Natural killer cell (primary cell): ENCODE measurements around the gene FAAP24. TPM values are rescaled to one million over a fixed set of nuclear protein-coding genes. Genes with fewer than 3 reads are reported as not detected.
"Not testable (repeated sequence)": the region's sequence is repeated elsewhere in the genome, so short reads cannot be mapped to it uniquely, and the experiment has no call there.

Experiments used
- ATAC-seq, 3 donors: fragments of 150-1000 bp in 2 of 3; fragments of 200-7000 bp in 1 of 3; cut with Tn5 transposase; 1 replicate in 1 of 3; 2 replicates in 2 of 3; pipeline ENCODE4 v1.10.0; 2021; ENCODE audit warnings: mild to moderate bottlenecking in 2 of 3, moderate library complexity in 2 of 3
- DNase-seq, 2 donors: peaks; one replicate each; pipeline versions ENCODE4 v3.0.0 to v3.0.0-alpha.2; 2013 to 2021; ENCODE audit warnings: mixed read lengths in 1 of 2
- H3K27ac ChIP-seq: one replicate; pipeline ENCODE4 v1.5.1; 2013; ENCODE audit warnings: mild to moderate bottlenecking, low read length
- H3K27me3 ChIP-seq: one replicate; pipeline ENCODE4 v1.6.1; 2013; ENCODE audit warnings: low read length; ENCODE audit not compliant: control insufficient read depth, insufficient read depth
- H3K36me3 ChIP-seq: one replicate; pipeline ENCODE4 v1.6.1; 2013; ENCODE audit warnings: low read length; ENCODE audit not compliant: control insufficient read depth, insufficient read depth
- H3K4me1 ChIP-seq: one replicate; pipeline ENCODE4 v1.6.1; 2013; ENCODE audit warnings: low read length; ENCODE audit not compliant: control insufficient read depth, insufficient read depth
- H3K4me3 ChIP-seq: one replicate; pipeline ENCODE4 v1.5.1; 2013; ENCODE audit warnings: low read length
- H3K9me3 ChIP-seq: one replicate; pipeline ENCODE4 v1.6.1; 2013; ENCODE audit warnings: low read length; ENCODE audit not compliant: control insufficient read depth, insufficient read depth
- H3K27ac Mint-ChIP-seq, 2 donors: one replicate each; pipeline ENCODE4 v1.8.0; 2022; ENCODE audit warnings: mild to moderate bottlenecking in 2 of 2, mixed read lengths in 2 of 2, moderate library complexity in 1 of 2
- H3K27me3 Mint-ChIP-seq, 2 donors: one replicate each; pipeline ENCODE4 v1.8.0; 2022; ENCODE audit warnings: low read depth in 2 of 2, mixed read lengths in 2 of 2
- H3K36me3 Mint-ChIP-seq: one replicate; pipeline ENCODE4 v1.8.0; 2022; ENCODE audit warnings: mixed read lengths
- H3K4me1 Mint-ChIP-seq, 2 donors: one replicate each; pipeline ENCODE4 v1.8.0; 2022; ENCODE audit warnings: mixed read lengths in 2 of 2
- H3K4me3 Mint-ChIP-seq: one replicate; pipeline ENCODE4 v1.8.0; 2022; ENCODE audit warnings: mild to moderate bottlenecking, moderate library complexity, mixed read lengths
- H3K9me3 Mint-ChIP-seq, 2 donors: one replicate each; pipeline ENCODE4 v1.8.0; 2022; ENCODE audit warnings: mixed read lengths in 2 of 2
- WGBS: methylation state at CpG from one replicate; pipeline ENCODE4 v1.1.7; 2013; ENCODE audit warnings: missing lambda C conversion rate; ENCODE audit not compliant: insufficient coverage; 5-methylcytosine and 5-hydroxymethylcytosine counted together
- intact Hi-C: fragments of 100-400 bp; cut with micrococcal nuclease; formaldehyde crosslinking; loops from one replicate; pipeline ENCODE4 v1.14.2; 2022
- total RNA-seq, 4 donors: library from RNA; stranded (reverse); fragments of 120-200 nt in 1 of 4; gene quantifications; one replicate each; pipeline versions ENCODE4 v1.2.3 to v1.2.4, GENCODE V29; 2013 to 2022
- TF ChIP-seq, protein P1 (sequence below): fragments of 200-600 bp; IDR thresholded peaks from one replicate; pipeline ENCODE4 v1.8.0; 2022; ENCODE audit warnings: antibody characterized with exemption

FAAP24 gene
- total RNA-seq, 3 donors from 2014 or later (not counting 1 experiment from before 2014, with no cell fraction given) = 1.8 to 4.1 (median 2.3) TPM

DNA sequence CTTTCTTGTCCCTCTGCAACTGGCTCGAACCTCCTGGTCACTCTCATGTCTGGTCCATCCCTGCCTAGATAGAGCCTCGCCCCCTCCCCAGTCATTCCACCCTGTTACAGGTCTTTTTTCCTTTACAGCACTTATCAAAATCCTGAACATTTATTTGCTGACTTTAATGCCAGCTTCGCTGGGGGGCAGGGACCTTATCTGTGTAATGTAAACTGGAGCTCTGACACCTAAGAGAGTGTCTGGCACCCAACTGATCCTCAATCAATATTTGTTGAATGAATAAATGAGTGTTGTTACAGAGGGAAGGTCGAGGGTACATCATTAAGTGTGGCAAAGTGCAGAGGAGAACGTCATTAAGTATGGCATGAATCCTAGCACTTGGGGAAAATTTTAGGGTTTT, 16.7 kb downstream of the FAAP24 start:
- Mint-ChIP-seq H3K27ac (no peak overlapping the region), H3K27me3 (no peaks in the 10 kb centered on the region), H3K9me3 (no peaks in the 10 kb centered on the region), H3K4me3 (no peak overlapping the region), H3K4me1 (no peaks in the 10 kb centered on the region), H3K36me3 (no peaks in the 10 kb centered on the region)
- Histone ChIP-seq H3K27me3 (no peaks in the 10 kb centered on the region), H3K4me3 (no peak overlapping the region), H3K27ac (no peak overlapping the region), H3K36me3 (no peaks in the 10 kb centered on the region), H3K4me1 (no peaks in the 10 kb centered on the region), H3K9me3 (no peaks in the 10 kb centered on the region)
- TF ChIP-seq, protein P1, sequence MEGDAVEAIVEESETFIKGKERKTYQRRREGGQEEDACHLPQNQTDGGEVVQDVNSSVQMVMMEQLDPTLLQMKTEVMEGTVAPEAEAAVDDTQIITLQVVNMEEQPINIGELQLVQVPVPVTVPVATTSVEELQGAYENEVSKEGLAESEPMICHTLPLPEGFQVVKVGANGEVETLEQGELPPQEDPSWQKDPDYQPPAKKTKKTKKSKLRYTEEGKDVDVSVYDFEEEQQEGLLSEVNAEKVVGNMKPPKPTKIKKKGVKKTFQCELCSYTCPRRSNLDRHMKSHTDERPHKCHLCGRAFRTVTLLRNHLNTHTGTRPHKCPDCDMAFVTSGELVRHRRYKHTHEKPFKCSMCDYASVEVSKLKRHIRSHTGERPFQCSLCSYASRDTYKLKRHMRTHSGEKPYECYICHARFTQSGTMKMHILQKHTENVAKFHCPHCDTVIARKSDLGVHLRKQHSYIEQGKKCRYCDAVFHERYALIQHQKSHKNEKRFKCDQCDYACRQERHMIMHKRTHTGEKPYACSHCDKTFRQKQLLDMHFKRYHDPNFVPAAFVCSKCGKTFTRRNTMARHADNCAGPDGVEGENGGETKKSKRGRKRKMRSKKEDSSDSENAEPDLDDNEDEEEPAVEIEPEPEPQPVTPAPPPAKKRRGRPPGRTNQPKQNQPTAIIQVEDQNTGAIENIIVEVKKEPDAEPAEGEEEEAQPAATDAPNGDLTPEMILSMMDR = no peak
- 79% methylated on average over 5 of the region's 5 CpGs for WGBS
- intact Hi-C loops = no loop called here
- DNase-seq = no peak
- no peak for ATAC-seq

GRCh38 chr19:32995966-32996365, 23.9 kb downstream of the FAAP24 start:
- peaks cover 9 to 17% of the 10 kb centered on the region in 2 donors for H3K27me3 Mint-ChIP-seq
- WGBS = 91% methylated on average over 17 of the region's 17 CpGs

GRCh38 chr19:32997061-32997464, 25.0 kb downstream of the FAAP24 start:
- H3K4me3 Mint-ChIP-seq, H3K4me3 ChIP-seq, ATAC-seq, intact Hi-C loops, H3K27ac ChIP-seq, H3K4me1 Mint-ChIP-seq, H3K27me3 ChIP-seq, H3K36me3 Mint-ChIP-seq, H3K36me3 ChIP-seq, H3K27ac Mint-ChIP-seq, H3K9me3 ChIP-seq, H3K4me1 ChIP-seq, DNase-seq, H3K9me3 Mint-ChIP-seq: not testable (repeated sequence)
- peaks cover 9 to 17% of the 10 kb centered on the region in 2 donors for H3K27me3 Mint-ChIP-seq
- 89% methylated on average over 6 of the region's 7 CpGs for WGBS

More at GRCh38 chr19:32995966-32996365, 23.9 kb downstream of the FAAP24 start:
- DNase-seq, H3K4me3 Mint-ChIP-seq, H3K27me3 ChIP-seq, H3K27ac Mint-ChIP-seq, H3K4me3 ChIP-seq, H3K36me3 ChIP-seq, ATAC-seq, H3K4me1 ChIP-seq, H3K9me3 ChIP-seq, H3K36me3 Mint-ChIP-seq, H3K9me3 Mint-ChIP-seq, H3K4me1 Mint-ChIP-seq, intact Hi-C loops, H3K27ac ChIP-seq: not testable (repeated sequence)

DNA sequence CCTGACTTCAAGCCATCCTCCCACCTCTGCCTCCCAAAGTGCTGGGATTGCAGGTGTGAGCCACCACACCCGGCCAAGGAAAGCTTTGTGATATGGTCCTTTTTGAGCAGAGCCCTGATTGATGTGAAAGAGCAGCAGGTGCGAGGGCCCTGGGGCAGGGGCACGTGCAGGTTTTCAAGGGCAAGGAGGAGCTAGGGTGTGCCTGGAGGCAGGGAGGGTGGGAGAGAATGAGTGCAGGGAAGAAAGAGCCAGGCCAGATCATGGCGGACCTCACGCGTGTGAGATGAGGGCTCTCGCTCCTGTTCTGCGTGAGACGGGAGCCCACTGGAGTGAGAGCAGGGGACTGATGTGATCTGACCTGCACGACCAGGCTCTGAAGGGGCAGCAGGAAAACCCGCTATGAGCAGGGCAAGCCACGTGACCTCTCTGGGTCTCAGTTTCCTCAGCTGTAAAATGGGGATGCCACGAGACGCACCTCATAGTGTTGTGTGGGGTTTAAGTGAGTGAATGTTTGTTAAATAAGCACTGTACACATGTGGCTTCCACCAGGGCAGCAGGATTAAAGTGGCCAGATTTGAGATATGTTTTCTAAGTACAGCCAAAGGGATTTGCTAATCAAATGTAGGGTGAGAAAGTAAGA, 25.8 kb downstream of the FAAP24 start:
- Histone ChIP-seq H3K27ac (no peak overlapping the region), H3K27me3 (no peaks in the 10 kb centered on the region), H3K9me3 (no peaks in the 10 kb centered on the region), H3K4me3 (no peak overlapping the region), H3K4me1 (no peaks in the 10 kb centered on the region), H3K36me3 (no peaks in the 10 kb centered on the region)
- DNase-seq (no peak), ATAC-seq (no peak)
- no peaks in the 10 kb centered on the region for H3K36me3 Mint-ChIP-seq
- intact Hi-C loops = no loop called here
- H3K27ac Mint-ChIP-seq = no peak overlapping the region
- no peak overlapping the region for H3K4me3 Mint-ChIP-seq
- peaks cover 5% of the 10 kb centered on the region in 2 donors for H3K4me1 Mint-ChIP-seq
- TF ChIP-seq, protein P1 = no peak
- WGBS = 89% methylated on average over 14 of the region's 14 CpGs
- no peaks in the 10 kb centered on the region for H3K9me3 Mint-ChIP-seq
- peaks cover 9 to 17% of the 10 kb centered on the region in 2 donors for H3K27me3 Mint-ChIP-seq
